ENCODE data around the gene NOX5.
"Not testable (repeated sequence)": the region's sequence is repeated elsewhere in the genome, so short reads cannot be mapped to it uniquely, and the experiment has no call there.

Gene NOX5
- total RNA-seq: 0 reads per million in 2 donors

- DNase-seq: no peak
These were observed at the start of gene NOX5 for GRCh38 chr15:69014454-69014853. Gene NOX5, plus strand, starts transcription at chr15:69014695. Its CDS starts 41 bp downstream, at chr15:69014736.

- DNase-seq: no peak
These were observed 47.5 kb upstream of the NOX5 start for GRCh38 chr15:68966996-68967395.

- no peak for DNase-seq
These were observed 46.5 kb upstream of the NOX5 start for GRCh38 chr15:68967948-68968347.

GRCh38 chr15:68969298-68969697, 45.2 kb upstream of the NOX5 start:
- no peak for DNase-seq

- DNase-seq: no peak
These were observed 42.1 kb upstream of the NOX5 start for GRCh38 chr15:68972201-68973065.

GRCh38 chr15:68975651-68976160, 38.8 kb upstream of the NOX5 start:
- not testable (repeated sequence) for DNase-seq

- not testable (repeated sequence) for DNase-seq
These were observed 37.1 kb upstream of the NOX5 start for GRCh38 chr15:68977426-68977825.

- no peak for DNase-seq
These were observed 35.5 kb upstream of the NOX5 start for GRCh38 chr15:68979006-68979405.

GRCh38 chr15:68979816-68980215, 34.7 kb upstream of the NOX5 start:
- no peak for DNase-seq

GRCh38 chr15:68980786-68981185, 33.7 kb upstream of the NOX5 start:
- no peak for DNase-seq

GRCh38 chr15:68981941-68982340, 32.6 kb upstream of the NOX5 start:
- DNase-seq: no peak

GRCh38 chr15:68982976-68983563, 31.4 kb upstream of the NOX5 start:
- no peak for DNase-seq

- no peak for DNase-seq
These were observed 30.5 kb upstream of the NOX5 start for GRCh38 chr15:68983961-68984481.

GRCh38 chr15:68984586-68984985, 29.9 kb upstream of the NOX5 start:
- DNase-seq: no peak

- no peak for DNase-seq
These were observed 29.1 kb upstream of the NOX5 start for GRCh38 chr15:68985361-68985891.

- no peak for DNase-seq
These were observed 28.2 kb upstream of the NOX5 start for GRCh38 chr15:68986322-68986721.

- DNase-seq: no peak
These were observed 27.4 kb upstream of the NOX5 start for GRCh38 chr15:68987120-68987519.

GRCh38 chr15:68987676-68988075, 26.8 kb upstream of the NOX5 start:
- no peak for DNase-seq

- DNase-seq: no peak
These were observed 24.8 kb upstream of the NOX5 start for GRCh38 chr15:68989541-68990230.

- no peak for DNase-seq
These were observed 24.1 kb upstream of the NOX5 start for GRCh38 chr15:68990231-68990991.

GRCh38 chr15:68990992-68991500, 23.4 kb upstream of the NOX5 start:
- DNase-seq: no peak

- DNase-seq: no peak
These were observed 22.8 kb upstream of the NOX5 start for GRCh38 chr15:68991723-68992122.
